CD4-positive, alpha-beta memory T cell (primary cell): ENCODE results near the gene MLKL. TPM values are rescaled to one million over a fixed set of nuclear protein-coding genes. Genes with fewer than 3 reads are reported as not detected.

ENCODE experiments used
- CTCF ChIA-PET: fragments of 350-600 bp; sonication (Branson Sonifier 250); formaldehyde crosslinking; loops from one replicate; lab custom pipeline; 2021; ENCODE audit warnings: inconsistent platforms; ENCODE audit not compliant: partially characterized antibody; lab: Charles Lee
- POLR2A ChIA-PET: fragments of 350-600 bp; sonication (Branson Sonifier 250); formaldehyde crosslinking; loops from one replicate; lab custom pipeline; 2021; ENCODE audit not compliant: partially characterized antibody; lab: Charles Lee
- DNase-seq, 5 donors: peaks; one replicate each; pipeline versions ENCODE4 v3.0.0 to v3.0.0-alpha.2; 2020 to 2022; ENCODE audit warnings: mixed read lengths in 1 of 5
- H3K27ac ChIP-seq: one replicate; pipeline ENCODE4 v1.7.0; 2013; ENCODE audit warnings: low read depth, low read length
- H3K27me3 ChIP-seq: 2 replicates; pipeline ENCODE4 v1.7.0; 2013; ENCODE audit warnings: mild to moderate bottlenecking, low read length, moderate library complexity; ENCODE audit not compliant: insufficient read depth
- H3K36me3 ChIP-seq: 2 replicates; pipeline ENCODE4 v1.7.0; 2013; ENCODE audit warnings: mild to moderate bottlenecking, low read length, moderate library complexity; ENCODE audit not compliant: insufficient read depth
- H3K4me1 ChIP-seq: 2 replicates; pipeline ENCODE4 v1.7.0; 2013; ENCODE audit warnings: mild to moderate bottlenecking, low read length, moderate library complexity; ENCODE audit not compliant: insufficient read depth
- H3K4me3 ChIP-seq, 2 donors: one replicate each; pipeline ENCODE4 v1.7.0; 2013; ENCODE audit warnings: low read length in 2 of 2, mild to moderate bottlenecking in 1 of 2
- H3K9me3 ChIP-seq, 2 donors: one replicate each; pipeline ENCODE4 v1.7.0; 2013; ENCODE audit warnings: low read length in 2 of 2, control low read depth in 1 of 2; ENCODE audit not compliant: control insufficient read depth in 1 of 2
- H3K27ac Mint-ChIP-seq, 7 donors: one replicate each; pipeline ENCODE4 v1.8.0; 2020 to 2021; ENCODE audit warnings: mixed read lengths in 7 of 7, mild to moderate bottlenecking in 6 of 7, inconsistent platforms in 3 of 7, moderate library complexity in 3 of 7
- H3K27me3 Mint-ChIP-seq, 2 donors: one replicate each; pipeline ENCODE4 v1.8.0; 2020 to 2021; ENCODE audit warnings: mixed read lengths in 2 of 2
- H3K36me3 Mint-ChIP-seq, 2 donors: one replicate each; pipeline ENCODE4 v1.8.0; 2020 to 2021; ENCODE audit warnings: mixed read lengths in 2 of 2, inconsistent platforms in 1 of 2, mild to moderate bottlenecking in 1 of 2
- H3K4me1 Mint-ChIP-seq, 4 donors: one replicate each; pipeline ENCODE4 v1.8.0; 2020 to 2021; ENCODE audit warnings: mixed read lengths in 4 of 4, mild to moderate bottlenecking in 1 of 4
- H3K4me3 Mint-ChIP-seq, 8 donors: one replicate each; pipeline ENCODE4 v1.8.0; 2020 to 2021; ENCODE audit warnings: mixed read lengths in 8 of 8, mild to moderate bottlenecking in 7 of 8, moderate library complexity in 6 of 8, inconsistent platforms in 3 of 8
- H3K9me3 Mint-ChIP-seq, 8 donors: one replicate each; pipeline ENCODE4 v1.8.0; 2020 to 2021; ENCODE audit warnings: mixed read lengths in 8 of 8, mild to moderate bottlenecking in 5 of 8, inconsistent platforms in 3 of 8, moderate library complexity in 1 of 8
- intact Hi-C: fragments of 100-400 bp; cut with micrococcal nuclease; formaldehyde crosslinking; loops from one replicate; pipeline ENCODE4 v1.15.1; 2023
- polyA plus RNA-seq, 2 donors: library from polyadenylated mRNA; unstranded; fragments of 300-500 nt; fragmentation: Illumina TruSeq; gene quantifications; one replicate each; pipeline ENCODE4 v1.2.3, GENCODE V29; 2021
- total RNA-seq, 2 experiments: library from RNA; stranded (reverse); gene quantifications; one replicate each; pipeline ENCODE4 v1.2.3, GENCODE V29; 2021

The MLKL gene
- 10 to 100 TPM; 37.5 to 40.6 TPM for total RNA-seq
- polyA plus RNA-seq = 10 to 100 TPM; 12.5 to 20.9 TPM

DNA sequence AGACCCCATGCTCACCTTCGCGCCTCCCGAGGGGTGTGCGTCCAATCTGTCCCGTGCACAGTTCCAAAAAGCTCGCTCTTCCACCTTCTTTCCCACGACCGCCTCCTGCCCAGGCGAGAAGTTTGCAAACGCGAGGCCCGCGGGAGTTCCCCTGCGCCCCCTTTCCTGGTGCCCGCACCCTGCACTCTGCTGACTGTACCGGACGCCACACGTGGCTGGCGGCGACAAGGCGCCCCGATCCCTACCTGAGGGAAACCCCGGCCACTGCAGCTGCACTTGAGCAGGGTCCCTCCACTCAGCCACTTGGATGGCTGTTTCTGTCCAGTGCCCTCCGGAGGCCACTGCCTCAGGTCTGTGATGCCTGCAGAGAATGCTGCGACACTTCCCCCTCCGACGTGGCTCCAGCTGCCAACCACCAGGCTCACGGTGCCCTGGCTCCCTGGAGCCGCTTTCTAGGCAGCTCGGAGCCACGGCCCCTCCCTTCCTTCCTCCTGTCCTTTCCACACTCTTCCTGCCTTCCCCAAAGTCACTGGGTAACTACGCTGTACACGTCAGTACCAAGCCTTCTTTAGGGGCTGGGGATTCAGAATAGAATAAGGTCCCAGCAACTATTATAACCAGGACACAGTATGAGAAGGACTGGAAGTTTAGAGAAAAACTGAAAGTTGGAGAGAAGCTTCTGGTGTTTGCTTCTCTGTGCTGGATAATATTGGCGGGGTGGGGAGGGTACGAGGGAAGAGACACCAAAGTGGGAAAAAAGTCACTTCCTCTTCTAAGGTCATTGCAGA, at the start of gene MLKL:
Gene MLKL, minus strand, starts transcription at position 425 of the 788 bp plus-strand sequence. CDS start 5,105 bp downstream, outside the sequence.
- ChIA-PET CTCF (interaction anchor here (0.6 to 8.2 kb wide), 9 partner anchors 11 to 765 kb away, joined by 3 to 70 read pairs (median 4); partner anchors contain the start of gene RFWD3), POLR2A (interaction anchor here (0.6 to 3.1 kb wide), 14 partner anchors 9 to 949 kb away, joined by 3 to 54 read pairs (median 6); partner anchors contain the start of genes CFDP1, FA2H, GLG1 and KARS1)
- H3K27me3 ChIP-seq = no peaks in the 10 kb centered on the region
- intact Hi-C loops = loop anchor here (1.0 kb wide), 2 partner anchors 9 to 33 kb away; no protein-coding TSS in a partner anchor
- peak; percentile 43 to 72 (median 44) for DNase-seq
- no peaks in the 10 kb centered on the region for H3K9me3 Mint-ChIP-seq
- no peaks in the 10 kb centered on the region for H3K27me3 Mint-ChIP-seq
- peak within 1 kb of the TSS; percentile 84 to 90 for H3K4me3 ChIP-seq
- peak within 1 kb of the TSS; percentile 93 to 99 (median 97) for H3K27ac Mint-ChIP-seq
- peak within 1 kb of the TSS; percentile 76 for H3K27ac ChIP-seq
- no peaks in the 10 kb centered on the region for H3K9me3 ChIP-seq
- peaks cover 7 to 20% of the 10 kb centered on the region in 2 donors for H3K36me3 Mint-ChIP-seq
- peaks cover 38 to 64% (median 50%) of the 10 kb centered on the region in 4 donors for H3K4me1 Mint-ChIP-seq
- H3K36me3 ChIP-seq = no peaks in the 10 kb centered on the region
- H3K4me3 Mint-ChIP-seq = peak within 1 kb of the TSS; percentile 94 to 100 (median 99)
- H3K4me1 ChIP-seq = peaks cover 44% of the 10 kb centered on the region

DNA sequence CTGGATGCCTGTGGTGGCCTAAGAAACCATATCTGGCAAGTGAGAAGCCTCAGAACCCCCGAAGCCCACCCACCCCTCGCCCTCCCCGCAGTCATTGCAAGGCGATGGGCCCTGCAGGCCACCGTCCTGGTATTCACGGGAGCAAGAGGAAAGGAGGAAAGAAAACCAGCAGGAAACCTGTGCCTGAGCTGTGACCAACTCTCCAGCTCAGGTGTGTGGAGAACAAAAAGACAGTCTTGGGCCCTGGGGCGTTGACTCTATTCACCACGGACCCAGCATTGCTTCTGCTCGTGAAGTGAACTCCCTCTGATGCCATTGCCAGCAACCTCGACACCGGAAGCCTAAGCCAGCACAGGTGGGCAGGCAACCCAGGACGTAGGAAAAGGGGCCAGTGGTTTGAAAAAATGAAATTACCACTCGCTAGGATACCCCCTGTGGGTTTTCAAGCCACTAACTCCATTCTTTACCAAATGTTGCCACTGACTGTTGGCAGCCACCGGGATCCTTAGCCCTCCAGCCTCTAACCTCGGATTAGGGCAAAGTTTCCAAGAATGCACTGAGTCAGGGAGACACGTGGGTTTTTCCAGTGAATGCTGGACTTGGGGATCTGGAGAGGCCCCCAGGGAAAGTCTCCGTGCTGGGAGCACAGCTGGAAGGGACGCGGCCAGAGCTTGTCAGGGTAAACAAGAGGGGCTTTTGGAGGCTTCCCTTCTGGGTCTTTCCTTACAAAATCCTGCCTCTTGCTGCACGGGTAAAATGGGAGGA, 48.8 kb upstream of the MLKL start:
- no peaks in the 10 kb centered on the region for H3K4me1 Mint-ChIP-seq
- no peaks in the 10 kb centered on the region for H3K9me3 Mint-ChIP-seq
- no peak overlapping the region for H3K27ac Mint-ChIP-seq
- H3K27me3 Mint-ChIP-seq = peaks cover 3 to 8% of the 10 kb centered on the region in 2 donors
- no peak overlapping the region for H3K4me3 Mint-ChIP-seq
- intact Hi-C loops = no loop called here
- H3K36me3 Mint-ChIP-seq = no peaks in the 10 kb centered on the region
- Histone ChIP-seq H3K4me3 (no peak overlapping the region), H3K27ac (no peak overlapping the region), H3K27me3 (no peaks in the 10 kb centered on the region), H3K9me3 (no peaks in the 10 kb centered on the region), H3K4me1 (no peaks in the 10 kb centered on the region), H3K36me3 (no peaks in the 10 kb centered on the region)
- ChIA-PET CTCF (no interaction called here), POLR2A (no interaction called here)
- DNase-seq = no peak

DNA sequence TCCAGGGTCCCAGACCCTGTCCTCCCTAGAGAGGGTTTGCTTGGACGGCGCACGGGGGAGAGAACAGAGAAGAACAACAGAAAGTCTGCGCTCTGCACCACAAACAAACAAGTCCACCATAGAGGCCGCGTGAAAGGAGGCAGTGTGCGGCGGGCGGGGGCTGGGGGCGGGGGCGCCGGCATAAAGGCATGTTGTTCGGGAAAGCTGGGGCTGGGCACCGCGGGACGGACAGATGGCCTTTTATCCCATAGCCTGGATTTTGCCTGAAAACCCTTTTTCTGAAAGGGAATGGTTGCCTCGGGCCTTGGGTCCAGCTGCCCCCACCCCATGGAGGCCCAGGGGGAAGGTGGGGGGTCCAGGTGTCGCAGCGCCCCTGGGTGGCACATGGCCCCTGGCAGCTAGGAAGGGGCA, 48.0 kb upstream of the MLKL start:
- Histone ChIP-seq H3K4me1 (no peaks in the 10 kb centered on the region), H3K27ac (no peak overlapping the region), H3K36me3 (no peaks in the 10 kb centered on the region), H3K27me3 (no peaks in the 10 kb centered on the region), H3K9me3 (no peaks in the 10 kb centered on the region), H3K4me3 (no peak overlapping the region)
- intact Hi-C loops = no loop called here
- no peaks in the 10 kb centered on the region for H3K36me3 Mint-ChIP-seq
- DNase-seq = no peak
- POLR2A ChIA-PET = no interaction called here
- CTCF ChIA-PET = no interaction called here
- H3K27me3 Mint-ChIP-seq = peaks cover 3 to 8% of the 10 kb centered on the region in 2 donors
- H3K4me1 Mint-ChIP-seq = no peaks in the 10 kb centered on the region
- no peak overlapping the region for H3K4me3 Mint-ChIP-seq
- H3K27ac Mint-ChIP-seq = no peak overlapping the region
- H3K9me3 Mint-ChIP-seq = no peaks in the 10 kb centered on the region

DNA sequence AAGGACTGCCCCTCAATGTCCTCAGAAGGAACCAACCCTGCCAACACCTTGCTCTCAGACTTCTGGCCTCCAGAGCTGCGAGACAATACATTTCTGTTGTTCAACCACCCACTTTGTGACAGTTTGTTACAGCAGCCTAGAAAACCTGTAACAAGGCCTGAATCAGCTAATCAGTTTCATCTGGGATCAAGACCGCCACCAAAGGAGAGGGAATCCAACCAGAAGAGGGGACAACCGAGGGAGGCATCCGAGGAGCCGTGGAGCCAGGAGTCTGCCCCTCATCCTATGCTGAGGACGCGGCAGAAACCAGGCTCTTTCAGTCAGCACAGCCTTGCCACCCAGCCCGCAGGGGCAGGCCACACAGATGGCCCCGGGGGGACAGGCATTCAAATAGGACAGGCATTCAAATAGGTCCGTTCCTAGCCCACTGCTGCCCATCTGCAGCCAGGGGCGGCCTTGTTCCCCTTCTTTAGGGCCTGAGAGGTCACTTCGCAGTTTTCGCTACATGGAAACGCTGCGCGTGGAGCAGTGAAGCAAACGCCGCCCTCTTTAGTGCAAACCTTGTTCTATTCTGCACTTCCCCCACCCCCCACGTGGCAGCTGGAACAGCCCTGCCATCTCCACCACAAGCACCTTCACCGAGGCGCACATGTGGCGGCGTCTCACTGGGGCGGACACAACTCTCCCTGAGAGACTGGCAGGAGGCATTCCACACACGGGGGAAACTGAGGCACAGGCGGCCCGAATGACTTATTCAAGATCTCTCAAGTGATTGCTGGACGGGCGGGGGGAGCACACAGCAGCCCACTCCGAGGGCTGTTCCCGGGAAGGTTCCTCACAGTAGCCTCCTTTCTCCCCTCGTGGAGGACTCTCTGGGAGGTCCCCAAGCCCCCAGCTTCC, 47.3 kb upstream of the MLKL start:
- Mint-ChIP-seq H3K36me3 (no peaks in the 10 kb centered on the region), H3K9me3 (no peaks in the 10 kb centered on the region), H3K4me3 (no peak overlapping the region), H3K27ac (no peak overlapping the region), H3K4me1 (no peaks in the 10 kb centered on the region), H3K27me3 (peaks cover 3 to 8% of the 10 kb centered on the region in 2 donors)
- CTCF ChIA-PET = no interaction called here
- no peaks in the 10 kb centered on the region for H3K27me3 ChIP-seq
- no peak for DNase-seq
- POLR2A ChIA-PET = no interaction called here
- intact Hi-C loops = no loop called here
- no peak overlapping the region for H3K27ac ChIP-seq
- H3K4me1 ChIP-seq = no peaks in the 10 kb centered on the region
- no peak overlapping the region for H3K4me3 ChIP-seq
- no peaks in the 10 kb centered on the region for H3K9me3 ChIP-seq
- H3K36me3 ChIP-seq = no peaks in the 10 kb centered on the region

DNA sequence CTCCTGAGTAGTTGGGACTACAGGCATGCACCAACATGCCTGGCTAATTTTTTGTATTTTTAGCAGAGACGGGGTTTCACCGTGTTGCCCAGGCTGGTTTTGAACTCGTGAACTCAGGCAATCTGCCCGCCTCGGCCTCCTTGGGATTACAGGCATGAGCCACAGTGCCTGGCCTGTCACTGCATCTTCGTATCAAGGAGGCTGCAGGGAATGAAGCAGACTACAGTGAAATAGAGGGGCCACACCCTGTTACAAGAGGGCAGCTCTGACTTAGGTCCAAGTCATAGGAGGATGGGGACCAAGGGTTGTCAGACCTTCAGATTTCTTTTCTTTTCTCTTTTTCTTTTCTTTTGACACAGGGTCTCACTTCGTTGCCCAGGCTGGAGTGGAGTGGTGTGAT, 45.3 kb upstream of the MLKL start:
- H3K27me3 ChIP-seq = no peaks in the 10 kb centered on the region
- Mint-ChIP-seq H3K27ac (no peak overlapping the region), H3K9me3 (no peaks in the 10 kb centered on the region), H3K4me1 (no peaks in the 10 kb centered on the region), H3K4me3 (no peak overlapping the region), H3K27me3 (peaks cover 0 to 3% of the 10 kb centered on the region in 2 donors), H3K36me3 (no peaks in the 10 kb centered on the region)
- no peaks in the 10 kb centered on the region for H3K9me3 ChIP-seq
- H3K36me3 ChIP-seq = no peaks in the 10 kb centered on the region
- no peak overlapping the region for H3K27ac ChIP-seq
- intact Hi-C loops = no loop called here
- H3K4me1 ChIP-seq = no peaks in the 10 kb centered on the region
- H3K4me3 ChIP-seq = no peak overlapping the region
- CTCF ChIA-PET = no interaction called here
- POLR2A ChIA-PET = no interaction called here
- no peak for DNase-seq

DNA sequence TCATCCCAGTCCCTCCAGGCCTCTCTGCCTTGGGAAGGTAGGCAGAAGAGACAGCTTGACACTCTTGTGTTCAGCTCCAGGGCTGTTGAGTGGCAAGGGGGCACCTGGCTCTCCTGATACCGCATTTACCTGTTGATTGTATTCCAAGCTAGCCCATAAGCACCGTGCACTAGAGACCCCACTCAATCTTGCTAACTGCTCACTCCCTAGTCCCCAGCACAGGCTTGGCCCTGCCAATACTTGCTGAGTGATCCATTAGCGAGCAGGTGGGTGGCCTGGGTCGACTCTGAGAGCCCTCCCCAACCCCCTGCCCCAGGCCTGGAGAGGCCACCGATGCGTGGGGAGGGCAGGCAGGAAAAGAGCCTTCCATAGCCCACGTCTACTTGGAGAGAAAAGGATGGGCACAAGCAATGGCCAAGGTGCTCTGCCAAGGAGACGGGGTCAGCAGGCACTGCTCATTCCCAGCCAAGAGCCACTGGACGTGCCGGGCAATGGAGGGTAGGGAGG, 44.5 kb upstream of the MLKL start:
- intact Hi-C loops = no loop called here
- ChIA-PET POLR2A (no interaction called here), CTCF (no interaction called here)
- Histone ChIP-seq H3K27me3 (no peaks in the 10 kb centered on the region), H3K36me3 (no peaks in the 10 kb centered on the region), H3K9me3 (no peaks in the 10 kb centered on the region), H3K4me3 (no peak overlapping the region), H3K4me1 (no peaks in the 10 kb centered on the region), H3K27ac (no peak overlapping the region)
- H3K36me3 Mint-ChIP-seq = no peaks in the 10 kb centered on the region
- no peaks in the 10 kb centered on the region for H3K27me3 Mint-ChIP-seq
- no peaks in the 10 kb centered on the region for H3K4me1 Mint-ChIP-seq
- no peak for DNase-seq
- no peaks in the 10 kb centered on the region for H3K9me3 Mint-ChIP-seq
- no peak overlapping the region for H3K4me3 Mint-ChIP-seq
- no peak overlapping the region for H3K27ac Mint-ChIP-seq
